Sigmoid colon (tissue), 3 donors: ENCODE measurements around the gene EP300.

Source experiments
- CTCF ChIP-seq, 4 experiments: fragments of 450-650 bp in 3 of 4; fragments of 200-600 bp in 1 of 4; IDR thresholded peaks; one replicate each; pipeline ENCODE4 v1.5.1; 2016 to 2019; ENCODE audit warnings: antibody characterized with exemption in 4 of 4, mild to moderate bottlenecking in 3 of 4, moderate library complexity in 2 of 4
- POLR2A ChIP-seq, 2 donors: fragments of 450-650 bp; IDR thresholded peaks; one replicate each; pipeline ENCODE4 v1.6.1; 2016; ENCODE audit warnings: antibody characterized with exemption in 2 of 2, mild to moderate bottlenecking in 2 of 2, moderate library complexity in 2 of 2

- TF ChIP-seq CTCF (IDR thresholded peaks at IDR 0.05) (no peak), POLR2A (IDR thresholded peaks at IDR 0.05) (no peak)
Measured at GRCh38 chr22:41050883-41051282, 41.5 kb upstream of the EP300 start.
